Measurements from ENCODE around the gene TMC1.
"Not testable (repeated sequence)": the region's sequence is repeated elsewhere in the genome, so short reads cannot be mapped to it uniquely, and the experiment has no call there.

Gene TMC1

GRCh38 chr9:72526901-72527800 is 5.7 kb downstream of the TMC1 start:
- peak; percentile 62 for DNase-seq (ENCODE audit: low read depth)

GRCh38 chr9:72527801-72528195 is 6.4 kb downstream of the TMC1 start:
- no peak for DNase-seq (ENCODE audit: low read depth)

- DNase-seq (ENCODE audit: low read depth) = no peak
Observed at GRCh38 chr9:72529531-72529930, 8.1 kb downstream of the TMC1 start.

GRCh38 chr9:72533322-72533721 is 11.9 kb downstream of the TMC1 start:
- DNase-seq (ENCODE audit: low read depth) = no peak

GRCh38 chr9:72534931-72535330 is 13.5 kb downstream of the TMC1 start:
- DNase-seq (ENCODE audit: low read depth) = no peak

- no peak for DNase-seq (ENCODE audit: low read depth)
Observed at GRCh38 chr9:72537011-72537545, 15.7 kb downstream of the TMC1 start.

GRCh38 chr9:72537671-72538070 is 16.3 kb downstream of the TMC1 start:
- DNase-seq (ENCODE audit: low read depth) = no peak

GRCh38 chr9:72538921-72539702 is 17.7 kb downstream of the TMC1 start:
- DNase-seq (ENCODE audit: low read depth) = no peak

- no peak for DNase-seq (ENCODE audit: low read depth)
Observed at GRCh38 chr9:72539824-72540347, 18.5 kb downstream of the TMC1 start.

- no peak for DNase-seq (ENCODE audit: low read depth)
Observed at GRCh38 chr9:72540348-72540873, 19.0 kb downstream of the TMC1 start.

- not testable (repeated sequence) for DNase-seq (ENCODE audit: low read depth)
Observed at GRCh38 chr9:72542537-72542833, 21.1 kb downstream of the TMC1 start.

GRCh38 chr9:72542917-72543316 is 21.5 kb downstream of the TMC1 start:
- no peak for DNase-seq (ENCODE audit: low read depth)

GRCh38 chr9:72551306-72551705 is 29.9 kb downstream of the TMC1 start:
- no peak for DNase-seq (ENCODE audit: low read depth)

- DNase-seq (ENCODE audit: low read depth) = no peak
Observed at GRCh38 chr9:72552356-72552755, 30.9 kb downstream of the TMC1 start.

GRCh38 chr9:72554221-72554641 is 32.8 kb downstream of the TMC1 start:
- DNase-seq (ENCODE audit: low read depth) = no peak

- DNase-seq (ENCODE audit: low read depth) = peak; percentile 49
Observed at GRCh38 chr9:72557549-72557948, 36.1 kb downstream of the TMC1 start.

GRCh38 chr9:72560086-72560485 is 38.7 kb downstream of the TMC1 start:
- DNase-seq (ENCODE audit: low read depth) = no peak

- DNase-seq (ENCODE audit: low read depth) = no peak
Observed at GRCh38 chr9:72563806-72564205, 42.4 kb downstream of the TMC1 start.

- DNase-seq (ENCODE audit: low read depth) = no peak
Observed at GRCh38 chr9:72564479-72565281, 43.3 kb downstream of the TMC1 start.

- DNase-seq (ENCODE audit: low read depth) = no peak
Observed at GRCh38 chr9:72565535-72565934, 44.1 kb downstream of the TMC1 start.

GRCh38 chr9:72574156-72574810 is 52.9 kb downstream of the TMC1 start:
- DNase-seq (ENCODE audit: low read depth) = no peak
